Spleen (tissue), 11 donors: ENCODE data around the gene PRM3. TPM values are rescaled to one million over a fixed set of nuclear protein-coding genes. Genes with fewer than 3 reads are reported as not detected.
A peak's percentile ranks its signal among the peaks of the same experiment; 100 is the strongest.

Experiments
- DNase-seq: peaks from one replicate; pipeline ENCODE4 v3.0.0-alpha.2; 2020
- H3K27ac ChIP-seq, 8 donors: fragments of 200-600 bp; sonication (generic) in 7 of 8; 1 replicate in 4 of 8; 2 replicates in 4 of 8; pipeline versions ENCODE4 v1.5.0 to v1.8.0; 2016 to 2021; ENCODE audit warnings: inconsistent platforms in 4 of 8, mild to moderate bottlenecking in 4 of 8, moderate library complexity in 1 of 8
- H3K27me3 ChIP-seq, 7 donors: fragments of 200-600 bp; sonication (generic) in 6 of 7; replicated peaks in 1 of 7; 1 replicate in 4 of 7; 2 replicates in 3 of 7; pipeline versions ENCODE4 v1.5.0 to v1.8.0; 2016 to 2021; ENCODE audit warnings: inconsistent platforms in 3 of 7, mild to moderate bottlenecking in 1 of 7
- H3K36me3 ChIP-seq, 6 donors: fragments of 200-600 bp; sonication (generic) in 5 of 6; 1 replicate in 4 of 6; 2 replicates in 2 of 6; pipeline versions ENCODE4 v1.5.0 to v1.8.0; 2016 to 2021; ENCODE audit warnings: inconsistent platforms in 2 of 6
- H3K4me1 ChIP-seq, 6 donors: fragments of 200-600 bp; sonication (generic) in 5 of 6; 1 replicate in 3 of 6; 2 replicates in 3 of 6; pipeline versions ENCODE4 v1.5.0 to v1.8.0; 2016 to 2021; ENCODE audit warnings: inconsistent platforms in 3 of 6
- H3K4me3 ChIP-seq, 8 donors: fragments of 200-600 bp; sonication (generic) in 7 of 8; 1 replicate in 4 of 8; 2 replicates in 4 of 8; pipeline versions ENCODE4 v1.5.0 to v1.8.0; 2016 to 2021; ENCODE audit warnings: inconsistent platforms in 4 of 8, mild to moderate bottlenecking in 4 of 8, moderate library complexity in 2 of 8
- H3K9me3 ChIP-seq, 8 donors: fragments of 200-600 bp; sonication (generic) in 7 of 8; 1 replicate in 4 of 8; 2 replicates in 4 of 8; pipeline versions ENCODE4 v1.5.0 to v1.8.0; 2016 to 2021; ENCODE audit warnings: inconsistent platforms in 4 of 8
- CTCF ChIP-seq, 11 experiments: fragments of 200-600 bp in 7 of 11; fragments of 450-650 bp in 4 of 11; sonication (generic) in 4 of 11; IDR thresholded peaks in 8 of 11; conservative IDR thresholded peaks in 3 of 11; 1 replicate in 7 of 11; 2 replicates in 4 of 11; pipeline versions ENCODE4 v1.4.0 to v1.8.0; 2016 to 2021; ENCODE audit warnings: antibody characterized with exemption in 11 of 11, inconsistent platforms in 4 of 11, mild to moderate bottlenecking in 1 of 11
- POLR2A ChIP-seq, 3 donors: fragments of 450-650 bp; IDR thresholded peaks; one replicate each; pipeline ENCODE4 v1.5.1; 2017; ENCODE audit warnings: antibody characterized with exemption in 3 of 3, mild to moderate bottlenecking in 1 of 3
- POLR2AphosphoS5 ChIP-seq, 3 donors: sonication (generic); formaldehyde crosslinking; IDR thresholded peaks; one replicate each; pipeline ENCODE4 v1.5.1; 2017; ENCODE audit warnings: antibody characterized with exemption in 3 of 3
- WGBS, 5 donors: extraction: QIAGEN DNeasy Blood & Tissue Kit in 3 of 5; methylation state at CpG; one replicate each; pipeline versions ENCODE4 v1.1.5 to v1.1.7; 2013 to 2018; 5-methylcytosine and 5-hydroxymethylcytosine counted together
- intact Hi-C: fragments of 100-400 bp; cut with DNase I; formaldehyde crosslinking; loops from one replicate; pipeline ENCODE4 v1.15.0; 2023; ENCODE audit warnings: low total_unique reads
- polyA plus RNA-seq, 3 donors: library from polyadenylated mRNA; stranded (reverse); fragments of 200-250 nt; gene quantifications; one replicate each; pipeline ENCODE4 v1.2.1, GENCODE V29; 2013
- total RNA-seq, 7 donors: library from RNA; depleted of rRNA in 3 of 7; stranded (reverse); fragments of >200 nt in 3 of 7; fragmentation: NEBNext Ultra II Directional in 4 of 7; extraction: Animal tissue kit (Norgen Biotek cat#: 25700) in 4 of 7; gene quantifications; one replicate each; pipeline versions ENCODE4 v1.1.0 to v1.2.1, GENCODE V29; 2016 to 2021
- donor health status: healthy with polysubstance abuse.
- donor health status: DM: no; HTN: no; CAD: no; lungs with moderate emphysema.
- donor health status: DM: no; HTN: no; CAD: no.
- donor health status: Bipolar disorder and iron deficiency.
- donor health status: healthy.
- donor health status: DM: no; HTN: no; CAD: no.
- donor health status: DM: yes; HTN: yes; CAD: no.

PRM3 gene
- total and polyA plus RNA-seq, 10 donors: not detected

- WGBS, 5 donors: 82 to 88% (median 83%) methylated on average over 10 of the region's 10 CpGs
- intact Hi-C loops: no loop called here
- H3K4me1 ChIP-seq: peaks cover 0 to 42% (median 16%) of the 10 kb centered on the region in 6 donors
- no peaks in the 10 kb centered on the region for H3K36me3 ChIP-seq
- no peaks in the 10 kb centered on the region for H3K27me3 ChIP-seq
- H3K4me3 ChIP-seq: no peak overlapping the region
- H3K9me3 ChIP-seq: no peaks in the 10 kb centered on the region
- no peak for DNase-seq
- peak overlapping the region in 2 of 8 donors; percentile 9 to 41 for H3K27ac ChIP-seq
- TF ChIP-seq POLR2AphosphoS5 (IDR thresholded peaks at IDR 0.05) (no peak), POLR2A (IDR thresholded peaks at IDR 0.05) (no peak), CTCF (IDR thresholded peaks at IDR 0.05 in 8 of 11, conservative IDR thresholded peaks at IDR 0.05 in 3 of 11) (no peak)
Observed at GRCh38 chr16:11239644-11240632, 33.5 kb downstream of the PRM3 start.

GRCh38 chr16:11238272-11239202, 34.9 kb downstream of the PRM3 start:
- no peak overlapping the region for H3K4me3 ChIP-seq
- H3K27ac ChIP-seq: no peak overlapping the region
- no peaks in the 10 kb centered on the region for H3K36me3 ChIP-seq
- intact Hi-C loops: no loop called here
- WGBS, 5 donors: 94 to 98% (median 95%) methylated on average over 15 of the region's 15 CpGs
- H3K27me3 ChIP-seq: no peaks in the 10 kb centered on the region
- DNase-seq: no peak
- H3K4me1 ChIP-seq: peaks cover 0 to 56% (median 29%) of the 10 kb centered on the region in 6 donors
- H3K9me3 ChIP-seq: no peaks in the 10 kb centered on the region
- TF ChIP-seq POLR2AphosphoS5 (IDR thresholded peaks at IDR 0.05): no peak
- TF ChIP-seq POLR2A (IDR thresholded peaks at IDR 0.05): no peak
- TF ChIP-seq CTCF (IDR thresholded peaks at IDR 0.05 in 8 of 11, conservative IDR thresholded peaks at IDR 0.05 in 3 of 11): no peak

- H3K4me3 ChIP-seq: no peak overlapping the region
- no peaks in the 10 kb centered on the region for H3K36me3 ChIP-seq
- intact Hi-C loops: no loop called here
- H3K27ac ChIP-seq: peak overlapping the region in 3 of 8 donors; percentile 27 to 51 (median 29)
- no peaks in the 10 kb centered on the region for H3K9me3 ChIP-seq
- no peak for DNase-seq
- WGBS, 5 donors: 69 to 89% (median 72%) methylated on average over 9 to 10 of the region's 10 CpGs
- peaks cover 10 to 73% (median 45%) of the 10 kb centered on the region in 6 donors for H3K4me1 ChIP-seq
- TF ChIP-seq POLR2AphosphoS5 (IDR thresholded peaks at IDR 0.05) (peak in 1 of 3 donors; percentile 29), POLR2A (IDR thresholded peaks at IDR 0.05) (no peak), CTCF (IDR thresholded peaks at IDR 0.05 in 8 of 11, conservative IDR thresholded peaks at IDR 0.05 in 3 of 11) (no peak)
- no peaks in the 10 kb centered on the region for H3K27me3 ChIP-seq
Observed at GRCh38 chr16:11236461-11237254, 36.8 kb downstream of the PRM3 start.
